NCI-H2107 treated with DMSO at 0.1 percent for 48 hours (cell line): ENCODE measurements around the gene POU2AF2.
"Not testable (repeated sequence)": the region's sequence is repeated elsewhere in the genome, so short reads cannot be mapped to it uniquely, and the experiment has no call there.

ENCODE experiments used
- DNase-seq: peaks from one replicate; lab custom pipeline; 2025; ENCODE audit not compliant: unreplicated experiment; lab: John Stamatoyannopoulos, UW

The POU2AF2 gene

DNA sequence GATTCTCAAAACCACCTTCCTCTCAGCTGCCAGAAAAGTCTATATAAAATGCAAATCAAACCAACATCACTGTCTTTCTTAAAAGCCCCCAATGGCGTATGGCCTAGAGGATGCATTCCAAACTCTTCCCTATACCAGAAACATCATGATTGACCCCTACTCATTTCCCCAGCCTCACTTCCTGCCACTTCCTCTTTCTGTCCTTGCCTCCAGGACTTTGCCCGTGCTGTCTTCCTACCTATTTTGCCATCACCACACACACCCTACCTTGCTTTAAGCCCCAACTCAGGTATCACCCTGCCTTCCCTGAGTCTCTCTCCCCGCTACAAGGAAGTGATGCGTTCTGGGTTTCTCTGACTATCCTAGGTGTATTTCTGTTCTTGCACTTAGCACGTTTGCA lies 8.1 kb downstream of the POU2AF2 start:
- DNase-seq = no peak

DNA sequence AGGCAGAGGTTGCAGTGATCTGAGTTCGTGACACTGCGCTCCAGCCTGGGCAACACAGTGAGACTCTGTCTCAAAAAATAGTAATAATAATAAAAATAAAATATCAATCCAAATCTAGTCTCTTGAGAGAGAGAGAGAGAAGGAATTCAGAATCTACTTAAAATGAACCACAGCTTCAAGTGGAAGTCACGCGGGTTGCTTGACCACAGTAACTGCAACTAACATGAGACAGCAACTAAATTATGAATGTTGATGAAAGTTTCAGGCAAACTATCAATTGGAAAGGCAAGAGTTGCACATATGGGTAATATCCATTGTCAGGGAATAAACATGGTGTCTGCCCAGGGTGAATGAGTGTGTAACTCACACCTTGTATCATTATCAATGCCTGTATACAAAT lies 12.5 kb downstream of the POU2AF2 start:
- no peak for DNase-seq

DNA sequence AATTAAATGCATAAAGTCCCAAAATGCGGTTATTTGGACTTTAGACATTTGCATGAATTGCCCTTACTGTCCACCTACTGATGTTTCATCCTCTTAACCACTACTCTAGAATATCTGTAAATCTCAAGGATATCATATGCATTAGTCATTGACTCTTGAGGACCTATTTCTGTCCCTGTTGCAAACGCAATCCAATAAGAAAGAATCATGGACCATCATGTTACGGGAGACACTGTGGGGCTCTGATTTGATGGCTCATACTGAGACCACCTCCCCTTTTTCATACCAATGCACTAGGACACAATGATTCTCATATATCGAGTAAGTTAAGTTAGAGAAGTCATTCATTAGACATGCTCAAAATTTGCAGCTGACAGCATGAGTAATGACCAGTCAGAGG lies 14.4 kb downstream of the POU2AF2 start:
- DNase-seq = no peak

DNA sequence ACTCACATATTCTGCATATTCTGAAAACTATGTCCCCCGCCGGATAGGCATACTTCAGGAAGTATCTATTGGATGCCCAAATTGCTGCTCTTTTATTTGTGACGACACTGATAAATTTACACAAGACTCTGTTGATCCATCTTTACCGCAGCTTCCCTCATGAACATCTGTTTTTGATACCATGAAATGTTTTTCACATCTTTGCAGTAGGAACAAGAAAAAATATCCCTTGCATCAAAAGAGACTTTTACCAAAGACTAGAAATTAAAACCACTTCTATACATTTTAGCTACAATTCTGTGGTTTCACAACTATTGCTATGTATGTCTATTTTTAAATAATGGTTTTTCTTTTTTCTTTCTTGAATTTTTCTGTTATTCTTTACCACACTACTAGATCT lies 15.3 kb downstream of the POU2AF2 start:
- DNase-seq = no peak

DNA sequence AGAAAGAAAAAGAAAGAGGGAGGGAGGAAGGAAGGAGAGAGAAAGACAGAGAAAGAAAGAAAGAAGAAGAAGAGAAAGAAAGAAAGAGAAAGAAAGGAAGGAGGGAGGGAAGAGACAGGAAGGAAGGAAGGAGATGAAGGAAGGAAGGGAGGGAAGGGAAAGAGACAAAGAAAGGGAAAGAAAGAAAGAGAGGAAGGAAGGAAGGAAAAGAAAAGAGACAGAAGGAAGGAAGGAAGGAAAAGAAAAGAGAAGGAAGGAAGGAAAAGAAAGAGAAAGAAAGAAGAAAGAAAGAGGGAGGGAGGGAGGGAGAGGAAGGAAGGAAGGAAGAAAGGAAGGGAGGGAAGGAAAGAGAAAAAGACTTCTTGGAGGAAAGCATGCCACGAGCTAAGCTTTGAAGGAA lies 19.1 kb downstream of the POU2AF2 start:
- no peak for DNase-seq

DNA sequence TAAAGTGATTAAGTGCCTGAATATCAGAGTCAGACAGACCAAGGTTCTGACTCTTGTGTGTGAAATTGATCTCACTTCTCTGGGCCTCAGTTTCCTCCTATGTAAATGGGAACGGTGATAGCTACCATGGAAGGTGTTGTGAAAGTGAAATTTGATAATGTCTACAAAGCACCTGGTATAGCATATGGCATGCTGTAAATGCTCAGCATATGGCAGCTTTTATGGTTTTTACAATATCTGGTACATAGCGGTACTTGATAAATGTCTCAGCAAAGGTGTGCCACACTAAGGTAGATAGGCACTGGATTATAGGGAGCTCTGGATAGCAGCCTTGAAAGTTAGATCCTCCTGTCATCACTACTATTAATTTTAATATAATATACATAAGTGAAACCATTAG lies 19.9 kb downstream of the POU2AF2 start:
- DNase-seq = no peak

DNA sequence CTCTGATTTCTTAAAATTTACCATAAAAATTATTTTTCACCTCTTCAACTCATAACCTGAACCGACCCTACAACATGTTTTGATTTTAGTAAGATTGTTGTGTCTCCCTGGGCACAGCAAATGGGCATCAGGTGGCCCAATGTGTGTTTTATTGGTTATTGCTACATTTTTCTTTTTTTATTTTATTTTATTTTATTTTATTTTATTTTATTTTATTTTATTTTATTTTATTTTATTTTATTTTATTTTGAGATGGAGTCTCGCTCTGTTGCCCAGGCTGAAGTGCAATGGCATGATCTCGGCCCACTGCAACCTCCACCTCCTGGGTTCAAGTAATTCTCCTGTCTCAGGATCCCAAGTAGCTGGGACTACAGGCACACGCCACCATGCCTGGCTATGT lies 22.8 kb downstream of the POU2AF2 start:
- not testable (repeated sequence) for DNase-seq

DNA sequence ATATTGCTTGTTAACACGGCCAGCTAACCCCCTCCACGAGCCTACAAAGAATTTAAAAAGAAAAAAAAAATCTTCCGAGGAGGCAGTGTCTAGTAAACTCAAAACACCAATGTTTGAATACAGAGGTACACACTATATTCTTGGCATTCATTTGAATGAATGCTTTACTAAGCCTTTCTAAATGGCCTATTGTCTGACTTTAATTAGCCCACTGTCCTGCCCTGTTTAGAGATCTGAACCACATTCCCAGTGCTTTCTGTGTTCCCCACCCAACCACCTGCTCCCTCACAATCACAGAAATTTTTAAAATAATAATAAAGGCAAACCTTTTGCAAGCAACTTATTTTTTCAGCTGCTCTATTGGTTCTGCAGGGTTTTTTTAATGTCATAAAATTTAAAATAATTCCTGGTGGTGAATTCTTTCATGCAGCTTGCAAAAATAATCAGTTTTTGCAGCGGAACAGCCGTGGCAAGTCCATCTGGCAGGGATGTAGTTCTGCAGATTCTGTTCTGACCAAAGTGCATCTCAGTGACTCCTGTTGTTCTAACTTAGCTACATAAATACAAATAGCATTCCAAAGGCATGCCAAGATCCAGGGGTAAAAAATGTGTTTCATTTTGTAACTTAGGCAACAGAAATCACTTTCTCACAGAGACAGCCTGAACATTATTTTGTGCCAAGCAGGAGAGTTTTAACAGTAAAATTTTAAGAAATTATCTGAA lies 23.8 kb downstream of the POU2AF2 start:
- DNase-seq = no peak

DNA sequence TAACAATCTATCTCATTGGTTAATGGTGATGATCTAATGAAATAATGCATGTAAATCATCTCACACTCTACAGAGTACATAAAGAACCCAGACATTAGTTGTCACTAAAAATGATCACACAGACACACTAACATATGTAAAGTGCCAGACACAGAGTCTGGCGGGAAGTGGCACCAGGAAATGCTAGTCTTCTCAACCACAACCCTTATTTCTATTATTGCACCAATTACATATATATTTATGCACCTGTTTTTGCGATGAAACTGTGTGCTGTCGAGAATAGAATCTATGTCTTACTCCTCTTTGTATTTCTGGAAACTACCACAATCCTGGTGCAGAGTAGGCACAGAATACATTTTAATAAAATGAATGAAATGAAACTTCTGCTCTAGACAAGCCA lies 26.9 kb downstream of the POU2AF2 start:
- no peak for DNase-seq

DNA sequence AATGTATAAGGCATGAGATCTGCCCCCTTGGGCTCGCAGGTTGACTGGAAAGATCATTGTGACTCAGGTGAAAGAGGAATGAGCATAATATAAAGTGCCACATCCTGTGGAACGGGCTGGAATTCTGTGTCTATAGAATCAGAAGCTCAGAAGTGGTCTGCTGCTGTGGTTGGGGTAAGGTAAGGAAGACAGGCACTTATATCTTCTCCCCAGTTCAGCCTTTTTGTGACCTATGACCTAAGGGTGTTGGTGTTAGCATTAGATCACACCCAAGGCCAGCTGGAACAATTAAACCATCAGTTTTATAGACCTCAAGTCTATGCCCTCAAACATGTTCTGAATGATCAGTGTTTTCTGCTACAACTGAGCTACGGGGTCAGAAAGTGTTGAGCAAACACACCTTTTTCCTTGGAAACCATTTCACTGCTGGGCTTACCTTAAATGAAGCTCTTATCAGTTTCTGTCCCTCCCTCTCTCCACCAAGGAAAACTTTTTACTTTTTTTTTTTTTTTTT lies 37.1 kb downstream of the POU2AF2 start:
- no peak for DNase-seq

DNA sequence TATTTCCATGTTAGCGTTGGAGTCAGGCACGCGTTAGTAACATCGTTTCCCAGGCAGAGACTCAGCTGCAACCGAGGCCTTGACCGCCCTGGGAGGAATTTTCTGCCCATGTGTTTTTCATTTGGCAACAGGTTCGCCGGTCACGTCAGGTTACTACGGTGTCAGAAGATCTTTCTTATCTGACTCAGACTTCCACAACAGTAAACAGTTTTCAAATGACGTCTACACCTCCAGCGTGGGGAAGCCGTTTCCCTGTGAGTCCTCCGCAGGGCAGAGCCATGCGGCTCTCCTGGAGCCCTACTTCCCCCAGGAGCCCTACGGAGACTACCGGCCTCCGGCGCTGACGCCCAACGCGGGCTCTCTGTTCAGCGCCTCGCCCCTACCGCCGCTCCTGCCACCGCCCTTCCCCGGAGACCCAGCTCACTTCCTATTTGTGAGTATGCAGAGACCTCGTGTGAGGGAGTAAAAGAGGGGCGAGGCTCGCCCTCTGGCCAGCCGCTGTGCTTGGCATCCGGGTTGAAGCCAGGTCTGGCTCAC lies 38.5 kb downstream of the POU2AF2 start:
- no peak for DNase-seq

DNA sequence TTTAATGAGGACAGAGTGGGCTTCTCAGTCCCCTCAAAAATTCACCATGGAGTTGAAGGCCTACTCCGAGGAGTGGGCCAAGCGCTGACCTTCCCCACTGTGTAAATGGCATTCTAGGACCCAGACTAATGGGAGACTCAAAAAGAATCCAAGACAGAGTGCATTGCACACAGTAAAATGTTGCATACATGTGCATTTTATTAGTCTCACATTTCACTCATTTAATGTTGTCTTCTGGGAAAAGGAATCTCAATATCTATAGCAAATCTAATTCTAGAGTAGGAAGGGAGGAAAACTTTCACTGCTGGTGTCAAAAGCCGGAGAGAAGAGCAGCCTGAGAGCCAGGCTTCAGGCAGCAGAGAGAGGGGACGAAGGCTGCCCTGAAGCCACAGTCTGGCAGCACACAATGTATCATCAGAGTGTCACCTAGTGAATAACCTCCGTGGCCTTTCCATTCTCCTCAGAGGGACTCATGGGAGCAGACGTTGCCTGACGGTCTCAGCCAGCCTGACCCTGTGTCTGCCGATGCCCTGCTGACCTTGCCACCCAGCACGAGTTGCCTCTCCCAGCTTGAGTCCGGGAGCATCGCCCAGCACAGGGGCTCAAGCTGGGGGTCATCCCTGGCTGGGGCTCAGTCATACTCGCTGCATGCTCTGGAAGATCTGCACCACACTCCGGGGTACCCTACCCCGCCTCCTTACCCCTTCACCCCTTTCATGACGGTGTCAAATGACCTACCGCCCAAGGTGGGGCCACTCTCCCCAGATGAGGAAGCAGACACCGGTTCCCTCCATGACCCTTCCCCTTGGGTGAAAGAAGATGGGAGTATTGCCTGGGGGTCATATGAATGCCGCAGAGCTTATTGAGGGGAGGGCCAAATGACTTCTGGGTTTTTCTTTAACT lies 39.9 kb downstream of the POU2AF2 start:
- no peak for DNase-seq

DNA sequence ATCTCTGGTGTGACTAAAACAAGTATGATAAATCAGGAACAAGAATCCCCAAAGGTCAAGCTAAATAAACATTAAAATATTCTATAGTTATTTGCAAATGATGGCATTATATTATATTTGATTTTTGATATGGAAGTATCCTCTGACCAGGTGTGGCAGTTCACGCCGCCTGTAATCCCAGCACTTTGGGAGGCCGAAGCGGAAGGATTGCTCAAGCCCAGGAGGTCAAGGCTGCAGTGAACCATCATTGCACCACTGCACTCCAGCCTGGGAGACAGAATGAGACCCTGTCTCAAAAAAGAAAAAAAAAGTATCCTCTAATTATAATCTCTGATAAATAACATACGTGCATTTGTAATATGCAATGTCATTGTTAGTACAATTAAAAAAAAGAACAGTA lies 46.2 kb downstream of the POU2AF2 start:
- DNase-seq = no peak

DNA sequence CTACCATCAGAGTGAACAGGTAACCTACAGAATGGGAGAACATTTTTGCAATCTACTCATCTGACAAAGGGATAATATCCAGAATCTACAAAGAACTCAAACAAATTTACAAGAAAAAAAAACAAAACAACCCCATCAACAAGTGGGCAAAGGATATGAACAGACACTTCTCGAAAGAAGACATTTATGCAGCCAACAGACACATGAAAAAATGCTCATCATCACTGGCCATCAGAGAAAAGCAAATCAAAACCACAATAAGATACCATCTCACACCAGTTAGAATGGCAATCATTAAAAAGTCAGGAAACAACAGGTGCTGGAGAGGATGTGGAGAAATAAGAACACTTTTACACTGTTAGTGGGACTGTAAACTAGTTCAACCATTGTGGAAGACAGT lies 46.9 kb downstream of the POU2AF2 start:
- not testable (repeated sequence) for DNase-seq

DNA sequence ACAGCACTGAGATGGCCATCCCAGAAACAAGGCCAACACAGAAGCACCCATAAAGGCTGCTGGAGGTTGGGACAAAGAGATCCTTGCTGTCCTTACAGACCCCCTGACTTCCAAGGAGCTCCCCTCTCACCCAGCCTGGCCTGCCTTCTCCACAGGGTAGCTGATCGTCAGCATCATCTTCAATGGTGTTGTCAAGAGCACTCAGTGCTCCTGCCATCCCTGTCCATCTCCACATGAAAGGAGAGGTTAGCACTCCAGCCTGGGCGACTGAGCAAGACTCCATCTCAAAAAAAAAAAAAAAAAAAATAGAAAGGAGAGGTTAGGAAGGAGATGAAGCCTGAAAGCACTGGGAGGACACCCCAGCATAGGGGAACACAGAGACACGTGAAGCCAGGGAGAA lies 50.7 kb downstream of the POU2AF2 start:
- DNase-seq = no peak

DNA sequence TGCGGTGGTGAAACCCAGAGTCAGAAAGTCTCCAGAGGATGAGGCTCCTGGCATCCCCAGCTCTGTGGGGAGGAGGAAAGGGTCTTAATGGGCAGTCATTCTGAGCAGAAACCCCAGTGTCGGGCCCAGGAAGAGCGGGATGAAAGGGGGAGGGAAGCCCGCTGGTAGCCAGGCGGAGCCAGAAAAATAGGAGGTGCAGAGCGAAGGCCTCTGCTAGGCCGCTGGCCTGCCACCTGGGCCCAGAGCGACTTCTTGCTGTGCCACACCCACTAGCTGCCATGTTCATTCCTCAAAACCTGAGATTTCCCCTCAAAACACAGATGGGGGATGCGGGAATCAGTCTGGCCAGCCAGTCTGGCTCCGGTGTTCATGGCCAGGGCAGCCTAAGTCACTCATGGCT lies 52.2 kb downstream of the POU2AF2 start:
- no peak for DNase-seq

DNA sequence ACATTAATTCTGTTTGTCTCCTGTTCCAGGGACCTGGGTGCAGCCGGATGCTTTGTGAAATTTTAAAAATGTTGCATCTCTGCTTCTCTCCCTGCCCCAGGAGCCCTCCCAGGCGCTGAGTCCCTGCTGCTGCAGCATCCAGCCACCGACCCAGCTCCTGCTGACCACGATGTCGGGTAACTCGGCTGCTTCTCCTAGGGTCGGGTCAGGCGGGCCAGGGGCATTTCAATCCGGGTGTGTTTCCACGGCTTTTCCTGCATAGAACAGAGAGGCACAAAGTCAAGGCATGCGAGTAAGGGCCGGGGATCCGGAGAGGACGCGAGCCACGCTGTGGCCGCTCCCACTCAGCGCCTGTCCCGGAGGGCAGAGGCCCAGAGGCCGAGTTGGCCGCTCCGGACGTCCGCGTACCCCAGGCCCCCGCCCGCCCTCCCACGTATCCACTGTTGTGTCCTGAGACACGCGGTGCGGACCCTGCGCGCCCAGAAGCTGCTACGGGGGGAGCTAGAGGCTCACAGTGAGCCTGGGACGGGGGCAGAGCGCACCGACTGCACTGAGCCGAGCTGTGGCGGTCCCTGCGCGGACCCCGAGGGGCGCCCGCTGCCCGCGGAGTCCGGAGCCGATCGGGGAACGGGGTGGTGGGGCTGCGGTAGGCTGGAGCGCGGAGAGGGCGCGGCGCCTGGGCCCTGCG lies 53.0 kb downstream of the POU2AF2 start, which contains the start of gene POU2AF3:
TSS of gene POU2AF3 (plus strand) at position 134 of the 688 bp plus-strand sequence. CDS start at position 170, 36 bp downstream.
- no peak for DNase-seq

DNA sequence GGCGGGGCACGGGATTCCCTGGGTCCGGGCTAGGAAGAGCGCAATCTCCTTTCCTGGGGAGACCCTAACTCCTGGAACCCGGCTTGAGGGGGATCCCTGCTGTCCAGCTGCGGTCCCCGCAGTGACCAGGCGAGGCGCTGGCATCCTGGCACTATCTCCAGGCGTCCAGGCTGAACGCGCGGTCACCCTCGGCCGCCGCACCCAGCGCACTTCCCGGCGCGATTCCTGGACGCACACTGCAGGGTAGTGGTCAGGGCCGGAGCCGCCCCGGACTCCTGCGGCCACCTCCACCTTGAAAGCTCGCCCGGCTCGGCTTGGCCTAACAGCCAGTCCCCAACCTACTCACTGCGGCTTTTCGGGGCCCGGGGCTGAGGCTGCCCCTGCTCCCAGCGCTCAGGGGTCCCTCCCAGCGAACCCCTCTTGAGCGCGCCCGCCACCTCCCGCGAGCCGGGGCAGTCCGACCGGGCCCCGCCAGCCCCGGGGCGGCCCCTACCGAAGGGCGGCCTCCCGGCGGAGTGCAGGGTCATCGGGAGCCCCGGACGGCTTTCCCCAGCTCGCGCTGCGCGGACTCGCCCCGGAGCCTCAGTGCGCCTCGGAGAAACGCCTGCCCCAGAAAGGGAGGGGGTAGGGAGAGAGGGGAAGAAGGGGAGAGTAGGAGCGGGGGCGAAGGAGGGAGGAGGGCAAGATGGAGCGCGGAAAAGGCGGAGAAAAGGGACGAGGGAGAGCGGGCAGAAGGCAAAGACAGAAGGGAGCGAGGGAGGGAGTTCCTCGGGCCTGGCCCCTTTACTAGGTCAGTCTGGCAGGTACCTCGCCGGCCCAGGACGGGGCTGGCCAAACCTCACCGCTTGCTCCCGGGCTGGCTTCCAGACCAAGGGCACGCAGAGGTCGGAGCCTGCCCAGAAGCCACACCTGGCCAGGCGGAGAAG lies 53.8 kb downstream of the POU2AF2 start:
- no peak for DNase-seq

DNA sequence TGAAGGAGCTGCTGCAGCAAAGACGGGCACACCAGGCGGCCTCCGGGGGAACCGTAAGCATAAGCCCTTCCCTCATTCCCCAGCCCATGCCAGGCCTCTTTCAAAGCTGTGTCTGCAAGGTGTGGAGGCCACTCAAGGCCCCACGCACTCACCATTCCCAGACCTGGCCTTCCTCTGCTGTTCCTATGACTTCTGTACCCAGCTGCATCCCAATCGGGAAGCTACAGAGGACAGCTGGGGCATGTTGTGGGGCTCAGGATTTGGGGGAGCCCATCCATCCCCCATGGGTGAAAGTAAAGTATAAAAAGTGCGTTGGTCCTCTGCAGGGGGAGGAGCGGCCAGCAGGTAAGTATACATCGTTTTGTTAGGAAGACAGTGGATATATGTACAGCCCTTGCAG lies 55.0 kb downstream of the POU2AF2 start:
- DNase-seq = no peak
